ENCODE measurements around the gene MYO18B. TPM values are rescaled to one million over a fixed set of nuclear protein-coding genes. Genes with fewer than 3 reads are reported as not detected.

The MYO18B gene
- total and polyA plus RNA-seq, 2 of the 8 experiments (the other 6 are each of a cell fraction or from before 2014, with no cell fraction given): 0.62 to 0.78 TPM

GRCh38 chr22:25823276-25823675 is 81.3 kb downstream of the MYO18B start (continued):
- TF ChIP-seq NRF1 (IDR thresholded peaks at IDR 0.05; ENCODE audit: low read depth, low read length) (no peak), BCL11A (IDR thresholded peaks at IDR 0.05; ENCODE audit: low read depth in 2 of 2, low read length in 2 of 2) (no peak), SP4 (IDR thresholded peaks at IDR 0.05; ENCODE audit: low read length) (no peak)
